GM10266 (cell line): ENCODE data around the gene MAPKAP1.

Source experiments
- DNase-seq: peaks from one replicate; pipeline ENCODE4 v3.0.0; 2012; ENCODE audit errors: extremely low spot score
- CTCF ChIP-seq: IDR thresholded peaks from 2 replicates; pipeline ENCODE4 v1.5.1; 2012; ENCODE audit warnings: mild to moderate bottlenecking, low read depth; ENCODE audit not compliant: control insufficient read depth, insufficient read depth; ENCODE audit errors: missing control alignments

The MAPKAP1 gene

GRCh38 chr9:125656560-125656959 is 50.4 kb downstream of the MAPKAP1 start:
- no peak for DNase-seq
- no peak for TF ChIP-seq CTCF

GRCh38 chr9:125655691-125656410 is 51.2 kb downstream of the MAPKAP1 start:
- TF ChIP-seq CTCF = no peak

DNA sequence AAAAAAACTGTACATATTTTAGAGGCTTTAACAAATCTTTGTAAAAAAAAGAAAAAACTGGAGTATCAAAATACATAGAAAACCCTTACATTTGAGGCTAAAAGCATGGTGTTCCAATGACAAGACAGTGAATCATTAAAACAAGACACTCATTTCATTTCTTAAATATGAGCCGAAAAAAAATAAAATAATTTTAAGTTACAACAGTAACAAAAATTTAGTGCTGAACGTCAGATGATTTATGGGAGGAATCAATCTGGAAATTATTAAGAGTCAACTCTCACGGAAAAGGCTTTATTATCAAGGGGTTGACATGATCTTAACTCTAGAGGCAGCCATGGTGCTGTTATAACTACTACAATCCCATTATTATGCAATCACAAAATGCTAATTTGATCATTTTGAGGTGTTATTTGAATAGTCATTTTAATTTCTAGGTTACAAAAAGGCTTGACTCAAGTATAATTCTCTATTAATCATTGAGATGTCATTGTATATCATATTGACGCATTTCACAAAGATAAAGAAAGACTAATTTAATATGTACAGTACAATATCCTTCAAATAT is 51.9 kb downstream of the MAPKAP1 start:
- no peak for DNase-seq
- TF ChIP-seq CTCF = no peak

More at GRCh38 chr9:125655691-125656410, 51.2 kb downstream of the MAPKAP1 start:
- DNase-seq = no peak

- TF ChIP-seq CTCF = no peak
- no peak for DNase-seq
Measured at GRCh38 chr9:125654121-125654520, 52.9 kb downstream of the MAPKAP1 start.

DNA sequence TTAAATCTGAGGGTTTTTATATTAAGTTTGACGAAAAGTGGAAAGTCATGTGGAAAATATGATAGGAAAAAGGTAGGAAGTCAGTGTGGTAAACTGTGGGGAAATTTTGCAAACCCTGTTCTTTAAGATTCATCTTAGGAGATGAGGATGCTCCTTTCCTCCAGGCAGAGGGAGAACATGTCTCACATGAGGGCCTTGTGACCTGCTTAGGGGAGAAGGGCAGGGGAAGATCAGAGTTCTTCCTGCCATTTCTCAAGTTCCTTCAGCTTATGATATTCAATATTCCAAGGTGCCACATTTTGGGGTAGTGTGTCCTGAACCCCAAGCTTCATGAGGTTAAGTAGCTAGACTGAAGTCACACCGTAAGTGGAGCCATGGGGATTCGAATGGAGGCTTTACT is 53.7 kb downstream of the MAPKAP1 start:
- no peak for TF ChIP-seq CTCF
- no peak for DNase-seq

GRCh38 chr9:125652759-125653158 is 54.2 kb downstream of the MAPKAP1 start:
- no peak for DNase-seq
- TF ChIP-seq CTCF = no peak

DNA sequence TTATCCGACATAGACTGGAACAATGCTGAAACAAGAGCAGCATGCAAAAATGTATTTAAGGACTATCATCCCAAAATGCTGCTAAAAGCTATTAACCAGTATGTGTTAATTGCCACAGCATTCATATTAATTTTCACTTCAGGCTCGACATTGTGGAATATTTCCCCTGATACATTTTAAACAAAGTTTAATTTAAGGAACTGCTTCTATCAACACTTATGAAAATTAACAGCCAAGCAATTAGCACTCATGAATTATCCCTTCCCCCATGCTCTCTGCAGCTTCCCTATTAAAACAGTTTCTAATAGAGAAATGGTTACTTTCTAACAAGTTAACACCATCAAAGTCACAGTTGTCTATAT is 54.8 kb downstream of the MAPKAP1 start:
- no peak for TF ChIP-seq CTCF
- DNase-seq = no peak
